Measurements from ENCODE around the gene SPRTN.

Gene SPRTN

DNA sequence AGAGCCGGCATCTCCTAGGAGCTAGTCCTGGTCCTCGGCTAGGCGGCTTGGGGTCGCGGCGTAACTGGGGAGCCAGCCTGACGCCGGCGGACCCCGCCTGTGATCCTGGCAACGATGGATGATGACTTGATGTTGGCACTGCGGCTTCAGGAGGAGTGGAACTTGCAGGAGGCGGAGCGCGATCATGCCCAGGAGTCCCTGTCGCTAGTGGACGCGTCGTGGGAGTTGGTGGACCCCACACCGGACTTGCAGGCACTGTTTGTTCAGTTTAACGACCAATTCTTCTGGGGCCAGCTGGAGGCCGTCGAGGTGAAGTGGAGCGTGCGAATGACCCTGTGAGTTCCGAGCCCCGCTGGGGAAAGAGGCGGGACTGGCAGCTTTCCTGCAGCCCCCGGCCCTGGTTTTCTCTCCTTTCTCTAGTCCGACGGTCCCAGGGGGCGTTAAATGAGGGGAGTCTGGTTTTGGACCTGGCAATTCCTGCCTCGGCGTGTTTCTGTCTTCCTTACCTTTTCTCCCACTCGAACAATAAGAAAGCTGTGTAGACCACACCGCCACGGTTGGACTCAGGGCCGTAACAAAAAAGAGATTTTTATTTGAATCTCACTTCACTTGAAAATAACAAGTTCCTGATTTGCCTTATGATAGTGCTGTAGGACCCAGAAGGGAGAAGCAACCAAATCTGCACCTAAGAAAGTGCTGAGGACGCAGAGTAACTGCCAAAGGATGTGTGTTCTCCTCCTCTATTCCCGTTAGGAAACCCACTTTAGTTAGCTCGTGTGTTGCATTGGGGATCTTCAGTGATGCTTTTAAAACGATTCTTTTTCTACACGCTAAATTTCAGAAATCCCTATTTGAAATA lies at the start of gene SPRTN:
Gene SPRTN (plus strand): TSS at position 24 of the 859 bp plus-strand sequence. CDS start 91 bp downstream, at position 115.
- DNase-seq (ENCODE audit: low spot score): no peak

GRCh38 chr1:231295938-231296337 lies 42.2 kb upstream of the SPRTN start:
- DNase-seq (ENCODE audit: low spot score): no peak

GRCh38 chr1:231301990-231302389 lies 36.1 kb upstream of the SPRTN start:
- no peak for DNase-seq (ENCODE audit: low spot score)

- no peak for DNase-seq (ENCODE audit: low spot score)
These were observed 27.6 kb upstream of the SPRTN start for GRCh38 chr1:231310391-231310934.

GRCh38 chr1:231311720-231312431 lies 26.2 kb upstream of the SPRTN start:
- DNase-seq (ENCODE audit: low spot score): no peak

GRCh38 chr1:231312432-231312788 lies 25.7 kb upstream of the SPRTN start:
- DNase-seq (ENCODE audit: low spot score): no peak

- DNase-seq (ENCODE audit: low spot score): no peak
These were observed 24.4 kb upstream of the SPRTN start for GRCh38 chr1:231313661-231314060.

- no peak for DNase-seq (ENCODE audit: low spot score)
These were observed 22.2 kb upstream of the SPRTN start for GRCh38 chr1:231315887-231316286.

DNA sequence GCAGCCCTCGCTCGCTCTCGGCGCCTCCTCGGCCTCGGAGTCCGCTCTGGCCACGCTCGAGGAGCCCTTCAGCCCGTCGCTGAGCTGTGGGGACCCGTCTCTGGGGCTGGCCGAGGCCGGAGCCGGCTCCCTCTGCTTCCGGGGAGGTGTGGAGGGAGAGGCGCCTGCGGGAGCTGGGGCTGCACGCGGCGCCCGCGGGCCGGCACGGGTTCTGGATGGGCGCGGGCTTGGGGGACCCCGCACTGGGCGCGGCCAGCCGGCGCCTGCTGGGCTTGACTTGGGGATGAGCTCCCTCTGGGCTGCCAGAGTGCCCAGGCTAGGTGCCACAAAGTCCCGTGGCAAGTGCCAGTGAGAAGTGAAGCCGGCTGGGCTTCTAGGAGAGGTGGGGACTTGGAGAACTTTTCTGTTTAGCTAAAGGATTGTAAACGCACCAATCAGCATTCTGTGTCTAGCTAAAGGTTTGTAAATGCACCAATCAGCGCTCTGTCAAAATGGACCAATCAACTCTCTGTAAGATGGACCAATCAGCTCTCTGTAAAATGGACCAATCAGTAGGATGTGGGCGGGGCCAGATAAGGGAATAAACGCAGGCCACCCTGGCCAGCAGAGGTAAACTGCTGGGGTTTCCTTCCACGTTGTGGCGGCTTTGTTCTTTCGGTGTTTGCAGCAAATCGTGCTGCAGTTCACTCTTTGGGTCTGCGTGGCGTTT lies 20.6 kb upstream of the SPRTN start:
- DNase-seq (ENCODE audit: low spot score): no peak

- no peak for DNase-seq (ENCODE audit: low spot score)
These were observed 20.1 kb upstream of the SPRTN start for GRCh38 chr1:231318015-231318355.

- no peak for DNase-seq (ENCODE audit: low spot score)
These were observed 19.5 kb upstream of the SPRTN start for GRCh38 chr1:231318568-231318967.

DNA sequence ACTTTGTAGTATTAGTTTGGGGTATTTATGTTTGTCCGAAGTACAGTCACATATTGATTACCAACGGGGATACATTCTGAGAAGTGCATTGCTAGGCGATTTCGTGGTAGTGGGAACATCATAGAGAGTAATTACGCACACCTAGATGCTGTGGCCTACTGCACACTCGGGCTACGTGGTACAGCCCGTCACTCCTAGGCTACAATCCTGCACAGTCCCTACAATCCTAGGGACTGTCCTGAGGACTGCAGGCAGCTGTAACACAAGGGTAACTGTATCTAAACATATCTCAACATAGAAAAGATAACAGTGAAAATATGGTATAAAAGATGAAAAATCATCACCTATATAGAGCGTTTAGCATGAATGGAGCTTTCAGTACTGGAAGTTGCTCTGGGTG lies 19.0 kb upstream of the SPRTN start:
- no peak for DNase-seq (ENCODE audit: low spot score)

DNA sequence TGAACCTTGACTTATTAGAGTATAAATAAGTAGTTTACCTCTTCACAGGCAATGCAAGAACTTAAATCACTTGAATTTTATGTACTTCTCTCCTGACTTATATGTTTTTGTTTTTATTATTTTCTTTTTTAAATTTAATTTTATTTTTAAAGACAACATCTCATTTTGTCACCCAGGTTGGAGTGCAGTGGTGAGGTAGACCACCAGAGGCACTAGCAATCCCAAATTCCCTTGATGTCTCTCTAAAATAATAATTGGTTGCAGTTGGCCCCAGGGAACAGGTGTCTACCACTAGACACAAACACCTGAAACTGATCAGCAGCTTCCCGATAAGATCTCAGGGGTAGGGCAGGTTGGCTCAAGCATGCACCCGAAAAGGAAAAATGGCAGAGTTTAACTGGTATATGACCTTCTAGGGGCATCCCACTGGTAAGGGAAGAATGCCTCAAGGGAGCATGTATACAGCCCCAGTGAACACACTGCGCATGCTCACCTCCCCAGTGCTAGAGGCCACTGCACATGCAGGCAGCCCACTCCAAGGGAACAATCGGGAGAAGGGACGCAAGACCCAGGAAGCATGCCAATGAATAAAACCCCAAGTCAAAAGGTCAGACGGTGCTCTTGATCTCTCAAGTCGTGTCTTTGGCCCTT lies 15.1 kb upstream of the SPRTN start:
- no peak for DNase-seq (ENCODE audit: low spot score)

DNA sequence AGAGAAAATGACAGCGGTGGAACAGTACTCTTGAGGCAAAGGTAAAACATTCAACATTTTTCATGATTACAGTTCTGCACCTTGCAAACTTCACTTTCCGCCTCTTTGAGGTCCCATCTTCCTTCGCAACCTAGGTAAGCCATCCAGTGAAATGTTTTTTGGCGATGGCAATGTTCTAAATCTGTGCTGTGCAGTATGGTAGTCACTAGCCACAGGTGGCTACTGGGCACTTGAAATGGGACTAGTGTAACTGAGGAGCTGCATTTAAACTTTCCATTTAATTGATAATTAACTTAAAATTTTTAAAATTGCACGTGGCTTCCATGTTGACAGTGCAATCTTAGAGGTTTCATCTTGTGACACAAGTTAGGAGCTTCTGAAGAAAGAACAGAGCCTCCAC lies 13.4 kb upstream of the SPRTN start:
- DNase-seq (ENCODE audit: low spot score): no peak

GRCh38 chr1:231326248-231326647 lies 11.8 kb upstream of the SPRTN start:
- DNase-seq (ENCODE audit: low spot score): no peak

DNA sequence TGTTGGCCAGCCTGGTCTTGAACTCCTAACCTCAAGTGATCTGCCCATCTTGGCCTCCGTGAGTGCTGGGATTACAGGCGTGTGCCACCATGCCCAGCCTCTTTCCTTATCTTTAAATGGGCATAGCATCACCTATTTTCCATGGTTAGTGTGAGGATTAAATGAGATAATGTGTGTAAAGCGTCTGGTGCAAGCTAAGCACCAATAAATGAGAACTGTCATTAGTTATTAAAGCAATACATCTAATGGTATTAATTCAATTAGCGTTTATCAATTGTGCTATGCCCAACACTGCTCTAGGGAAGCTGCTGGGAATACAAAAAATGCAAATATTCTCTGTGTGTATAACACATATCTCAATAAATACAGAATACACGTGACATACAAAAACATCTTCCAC lies 10.5 kb upstream of the SPRTN start:
- no peak for DNase-seq (ENCODE audit: low spot score)

GRCh38 chr1:231329483-231329882 lies 8.6 kb upstream of the SPRTN start:
- no peak for DNase-seq (ENCODE audit: low spot score)

GRCh38 chr1:231332761-231333160 lies 5.3 kb upstream of the SPRTN start:
- no peak for DNase-seq (ENCODE audit: low spot score)

DNA sequence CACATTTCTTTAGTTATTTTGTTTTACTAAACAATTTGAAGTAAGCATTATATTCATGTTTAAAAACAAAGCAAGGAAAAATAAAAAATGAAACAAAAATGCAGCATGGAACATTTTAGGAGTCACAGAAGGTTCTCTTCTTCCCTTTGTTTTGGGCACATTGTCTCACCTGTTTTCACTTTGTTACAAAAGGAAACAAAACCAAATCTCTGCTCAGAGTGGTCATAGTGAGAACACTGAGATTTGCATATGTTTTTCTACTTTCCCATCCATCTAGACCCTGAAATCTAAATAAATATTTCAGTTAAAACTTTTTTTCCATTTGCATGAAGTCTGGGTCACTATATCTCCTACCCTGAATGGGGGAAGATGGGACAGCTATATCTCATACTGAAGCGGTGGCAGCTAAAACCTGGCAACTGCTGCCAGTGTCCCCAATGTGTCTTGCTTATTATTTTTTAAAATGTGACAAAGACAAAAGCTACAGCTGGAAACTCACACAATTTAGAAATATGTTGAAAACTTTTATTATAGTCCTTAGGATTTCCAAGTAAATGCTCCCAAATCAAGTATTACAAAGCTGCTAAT lies 3.9 kb upstream of the SPRTN start:
- no peak for DNase-seq (ENCODE audit: low spot score)

- no peak for DNase-seq (ENCODE audit: low spot score)
These were observed 3.1 kb upstream of the SPRTN start for GRCh38 chr1:231334952-231335351.

GRCh38 chr1:231335663-231336602 lies 2.2 kb upstream of the SPRTN start:
- DNase-seq (ENCODE audit: low spot score): no peak

Measured in globus pallidus (tissue), 1 donor.